NCI-H1417 (cell line): ENCODE data around the gene UBFD1.
"Not testable (repeated sequence)": the region's sequence is repeated elsewhere in the genome, so short reads cannot be mapped to it uniquely, and the experiment has no call there.

Experiments used
- DNase-seq, 3 experiments: peaks; one replicate each; lab custom pipeline; 2025; lab: John Stamatoyannopoulos, UW

UBFD1 gene, protein sequence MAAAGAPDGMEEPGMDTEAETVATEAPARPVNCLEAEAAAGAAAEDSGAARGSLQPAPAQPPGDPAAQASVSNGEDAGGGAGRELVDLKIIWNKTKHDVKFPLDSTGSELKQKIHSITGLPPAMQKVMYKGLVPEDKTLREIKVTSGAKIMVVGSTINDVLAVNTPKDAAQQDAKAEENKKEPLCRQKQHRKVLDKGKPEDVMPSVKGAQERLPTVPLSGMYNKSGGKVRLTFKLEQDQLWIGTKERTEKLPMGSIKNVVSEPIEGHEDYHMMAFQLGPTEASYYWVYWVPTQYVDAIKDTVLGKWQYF

DNA sequence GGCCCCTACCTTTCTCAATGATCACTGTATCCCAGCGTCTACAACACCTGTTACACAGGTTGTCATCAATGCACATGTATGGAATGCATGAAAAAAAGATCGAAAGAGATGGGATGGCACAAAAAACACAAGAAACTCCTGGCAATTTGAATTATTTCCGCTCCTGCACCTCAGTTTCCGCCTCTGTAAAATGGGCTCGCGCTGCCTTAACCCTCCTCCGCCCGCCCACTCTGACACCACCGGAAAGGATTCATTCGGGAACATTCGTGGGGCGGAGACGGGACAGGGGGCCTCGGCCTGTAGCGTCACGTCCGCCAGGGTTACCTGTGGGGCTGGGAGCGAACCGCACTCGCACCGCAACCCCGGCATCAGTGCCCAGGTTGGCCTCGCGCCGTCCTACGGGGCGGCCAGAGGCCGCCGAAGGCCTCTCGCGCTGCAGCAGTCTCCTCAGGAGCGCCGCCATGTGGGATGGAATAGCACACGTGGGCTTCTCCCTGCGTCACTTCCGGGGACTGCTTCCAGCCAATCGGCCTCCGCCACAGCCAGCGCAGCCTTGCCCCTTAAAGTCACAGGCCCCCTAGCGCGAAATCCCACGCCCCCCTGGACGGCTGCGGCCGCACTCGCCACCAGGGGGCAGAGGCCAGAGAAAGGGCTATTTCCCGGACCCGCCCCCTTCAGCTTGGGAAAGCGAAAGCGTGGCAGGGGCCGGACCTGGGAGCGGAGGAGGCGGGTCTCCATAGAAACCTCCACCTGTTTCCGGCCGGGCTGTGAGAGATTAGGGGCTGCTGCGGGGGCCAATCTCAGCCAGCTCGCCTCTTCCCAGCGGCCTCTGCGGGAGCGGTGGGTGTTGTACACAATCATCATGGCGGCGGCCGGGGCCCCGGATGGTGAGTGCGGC is at the start of gene UBFD1, which contains the start of gene EARS2:
UBFD1 (plus strand) TSS at position 847 of the 898 bp plus-strand sequence; CDS start at position 863, 16 bp downstream.
EARS2 (minus strand) TSS at position 470 of the 898 bp plus-strand sequence; CDS start at position 463, 7 bp downstream.
- DNase-seq = peak; percentile 89 to 99 (median 98)

DNA sequence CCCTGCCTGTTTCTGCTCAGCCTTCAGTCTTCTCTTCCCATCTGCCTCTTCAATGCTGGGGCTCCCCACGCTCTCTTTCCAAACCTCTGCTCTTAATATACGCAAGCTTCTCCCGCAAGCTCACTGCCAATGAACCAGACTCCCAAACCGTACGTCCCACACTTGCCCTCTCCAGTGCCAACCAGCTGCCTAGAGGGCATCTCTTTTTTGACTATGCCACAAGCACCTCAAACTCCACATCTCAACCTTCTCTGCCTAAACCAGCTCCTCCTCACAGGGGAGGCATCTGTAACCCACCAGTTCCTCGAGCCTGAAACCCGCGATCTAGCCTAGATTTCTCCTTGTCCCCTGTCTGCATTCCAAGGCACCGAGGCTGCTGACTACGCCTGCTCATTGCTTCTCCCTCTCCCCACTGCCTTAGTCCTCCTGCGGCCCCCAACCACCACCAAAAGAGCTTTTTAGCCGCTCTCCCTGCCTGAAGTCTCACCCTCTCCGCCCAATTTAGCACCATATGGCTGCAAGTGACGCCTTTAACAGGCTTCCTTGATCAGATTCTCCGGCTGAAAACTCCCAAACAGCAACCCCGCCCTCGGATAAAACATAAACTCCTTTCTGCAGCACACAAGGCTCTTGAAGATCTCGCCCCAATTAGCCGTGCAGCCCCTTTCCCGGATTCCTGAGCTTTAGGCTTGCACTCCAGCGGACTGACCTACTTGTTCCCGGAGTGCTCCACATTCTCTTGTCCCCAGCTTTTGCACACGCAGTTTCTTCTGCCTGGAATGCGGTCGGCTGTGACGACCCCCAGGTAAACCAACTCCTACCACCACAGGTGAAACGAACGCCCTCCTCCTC is 48.7 kb upstream of the UBFD1 start:
- peak in 1 of 3 experiments; percentile 31 for DNase-seq

DNA sequence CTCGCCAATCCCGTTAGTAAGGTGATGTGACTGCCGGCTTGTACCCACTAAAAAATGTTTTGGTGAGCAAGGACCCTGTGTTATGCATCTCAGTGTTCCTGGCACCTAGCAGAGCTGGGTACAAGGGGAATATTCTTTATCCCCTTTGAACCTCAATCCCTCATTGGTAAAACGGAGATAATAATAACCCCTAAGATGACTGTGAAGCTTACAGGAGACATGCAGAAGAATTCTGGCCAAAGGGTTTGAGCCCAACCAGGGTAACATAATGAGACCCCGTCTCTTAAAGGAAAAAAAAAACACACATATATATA is 48.1 kb upstream of the UBFD1 start:
- DNase-seq = peak in 1 of 3 experiments; percentile 44

DNA sequence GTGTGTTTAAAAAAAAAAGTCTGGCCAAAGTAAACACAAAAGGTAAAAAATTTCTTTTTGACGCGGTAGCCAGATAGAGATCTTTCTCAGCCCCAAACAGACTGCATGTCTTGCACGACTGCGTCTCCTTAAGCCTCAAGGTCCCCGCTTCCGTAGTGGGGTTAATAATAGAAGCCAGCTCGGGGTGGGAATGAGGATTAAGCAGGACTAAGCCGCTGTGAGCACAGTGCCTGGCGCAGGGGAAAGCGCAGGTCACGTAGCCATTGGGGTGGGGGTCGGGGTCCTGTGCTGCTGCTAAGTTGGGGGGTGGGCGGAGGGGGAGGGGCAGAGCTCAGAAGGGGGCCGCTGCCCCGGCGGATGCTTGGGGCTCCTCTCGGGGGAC is 47.8 kb upstream of the UBFD1 start:
- peak; percentile 2 to 60 (median 47) for DNase-seq

DNA sequence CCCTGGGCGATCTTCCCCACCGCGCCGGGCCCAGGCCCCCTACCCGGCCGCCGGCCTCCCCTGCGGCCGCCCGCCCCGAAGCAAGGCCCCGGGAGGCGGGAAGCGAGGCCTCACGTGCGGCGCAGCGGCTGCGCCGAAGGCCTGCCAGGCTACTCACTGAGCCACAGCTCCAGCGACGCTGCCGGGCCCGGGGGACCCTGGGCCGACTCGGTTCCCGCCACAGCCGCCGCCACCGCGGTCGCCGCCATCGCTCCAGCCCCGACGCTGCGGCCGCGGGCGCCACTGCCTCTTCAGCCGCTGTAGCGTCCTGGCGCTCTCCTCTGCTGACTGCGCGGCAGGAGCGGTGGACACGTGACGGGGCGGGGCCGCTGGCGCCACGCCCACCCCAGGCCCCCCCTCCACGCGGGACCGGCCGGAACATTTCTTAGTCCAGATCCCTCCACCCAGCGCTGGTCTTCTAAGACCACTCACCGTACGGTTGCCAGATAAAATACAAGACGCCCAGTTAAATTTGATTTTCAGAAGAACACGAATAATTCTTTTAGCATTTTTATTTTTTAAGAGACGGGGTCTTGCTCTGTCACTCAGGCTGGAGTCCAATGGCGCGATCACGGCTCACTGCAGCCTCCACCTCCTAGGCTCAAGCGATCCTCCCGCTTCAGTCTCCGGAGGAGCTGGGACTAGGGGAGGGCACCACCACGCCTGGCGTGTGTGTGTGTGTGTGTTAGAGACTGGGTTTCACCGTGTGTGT is 47.2 kb upstream of the UBFD1 start, which contains the start of gene GGA2:
GGA2 (minus strand) TSS at position 331 of the 751 bp plus-strand sequence; CDS start at position 248, 83 bp downstream.
- peak; percentile 66 to 88 (median 87) for DNase-seq

DNA sequence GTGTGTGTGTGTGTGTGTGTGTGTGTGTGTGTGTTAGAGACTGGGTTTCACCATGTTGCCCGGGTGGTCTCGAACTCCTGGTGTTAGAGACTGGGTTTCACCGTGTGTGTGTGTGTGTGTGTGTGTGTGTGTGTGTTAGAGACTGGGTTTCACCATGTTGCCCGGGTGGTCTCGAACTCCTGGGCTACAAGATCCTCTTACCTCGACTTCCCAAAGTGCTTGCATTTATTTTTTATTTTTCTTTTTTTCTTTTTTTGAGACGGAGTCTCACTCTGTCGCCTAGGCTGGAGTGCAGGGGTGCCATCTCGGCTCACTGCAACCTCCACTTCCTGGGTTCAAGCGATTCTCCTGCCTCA is 46.6 kb upstream of the UBFD1 start:
- not testable (repeated sequence) for DNase-seq

DNA sequence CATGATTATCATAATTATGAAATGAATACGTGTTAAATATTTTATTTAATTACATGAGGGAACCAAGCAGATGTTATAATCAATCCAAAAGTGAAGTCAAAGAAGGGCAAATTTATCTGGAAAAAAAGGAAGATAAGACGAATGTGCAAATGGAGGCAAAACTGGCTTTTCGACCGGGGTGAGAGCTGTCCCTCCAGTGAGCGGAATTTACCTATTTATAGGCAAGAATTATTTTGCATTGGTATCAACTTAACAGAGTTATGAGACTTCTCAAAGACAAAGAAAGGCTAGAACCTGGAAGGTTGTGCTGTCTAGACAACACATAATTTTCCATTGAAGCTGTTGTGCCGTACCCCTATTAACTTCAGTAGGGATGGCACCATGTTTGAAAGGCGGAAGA is 45.8 kb upstream of the UBFD1 start:
- no peak for DNase-seq

DNA sequence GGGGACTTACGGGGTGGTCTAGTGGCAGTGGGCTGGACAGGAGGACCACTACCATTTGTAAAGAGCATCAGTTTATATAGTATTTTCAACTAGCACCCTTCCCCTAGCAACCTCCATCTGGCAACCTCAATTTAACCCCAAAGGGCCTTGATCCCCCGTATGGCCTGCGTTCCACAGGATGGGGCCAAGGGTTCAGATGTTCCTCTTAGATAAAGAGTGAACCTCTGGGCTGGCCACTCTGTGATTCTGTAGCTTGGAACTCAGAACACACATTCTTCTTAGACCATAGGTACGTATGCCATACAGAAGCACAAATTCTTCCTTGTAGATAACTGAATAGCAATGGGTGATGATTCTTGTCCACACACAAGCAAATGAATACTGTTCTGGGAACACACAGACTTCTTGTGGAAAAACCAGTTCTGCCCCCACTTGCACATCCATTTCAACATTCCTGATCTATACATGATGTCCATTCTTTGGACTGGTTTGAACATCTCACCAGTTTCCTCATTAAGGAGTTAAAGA is 45.3 kb upstream of the UBFD1 start:
- DNase-seq = no peak

DNA sequence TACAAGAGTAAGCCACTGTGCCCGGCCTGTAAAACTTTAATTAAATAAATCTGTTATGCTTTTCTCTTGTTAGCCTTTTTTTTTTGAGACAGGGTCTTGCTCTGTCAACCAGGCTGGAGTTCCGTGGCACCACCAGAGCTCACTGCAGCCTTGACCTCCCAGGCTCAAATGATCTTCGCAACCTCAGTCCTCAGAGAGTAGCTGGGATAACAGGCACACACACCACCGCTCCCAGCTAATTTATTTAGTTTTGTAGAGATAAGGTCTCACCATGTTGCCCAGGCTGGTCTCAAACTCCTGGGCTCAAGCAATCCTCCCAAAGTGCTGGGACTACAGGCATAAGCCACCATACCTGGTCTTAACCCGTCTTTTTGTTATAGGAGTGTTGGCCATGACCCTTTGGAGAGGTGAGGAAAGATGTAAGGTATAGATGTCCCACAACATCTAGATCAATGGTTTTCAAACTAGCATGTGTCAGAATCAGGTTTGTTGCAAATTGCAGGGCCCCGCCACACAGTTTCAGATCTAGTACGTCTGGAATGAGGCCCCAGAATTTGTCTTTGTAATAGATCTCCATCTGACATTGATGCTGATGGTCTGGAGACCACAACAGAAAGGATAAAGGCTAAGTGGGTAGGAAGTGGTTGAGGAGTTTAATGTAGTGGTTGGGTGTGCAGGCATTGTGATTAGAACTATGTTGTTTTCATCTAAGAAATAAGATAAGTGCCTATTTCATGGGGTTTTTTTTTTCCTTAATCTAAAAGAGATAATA is 43.0 kb upstream of the UBFD1 start:
- DNase-seq = no peak

DNA sequence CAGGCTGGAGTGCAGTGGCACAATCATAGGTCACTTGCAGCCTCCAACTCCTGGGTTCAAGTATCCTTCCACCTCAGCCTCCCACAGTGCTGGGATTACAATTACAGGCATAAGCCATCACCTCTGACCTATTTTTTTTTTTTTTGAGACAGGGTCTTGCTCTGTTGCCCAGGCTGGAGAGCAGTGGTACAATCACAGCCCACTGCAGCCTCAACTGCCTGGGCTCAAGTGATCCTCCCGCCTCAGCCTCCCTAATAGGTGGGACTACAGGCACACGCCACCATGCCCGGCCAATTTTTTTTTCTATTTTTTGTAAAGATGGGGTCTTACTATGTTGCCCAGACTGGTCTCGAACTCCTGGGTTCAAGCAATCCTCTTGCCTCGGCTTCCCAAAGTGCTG is 41.6 kb upstream of the UBFD1 start:
- no peak for DNase-seq

DNA sequence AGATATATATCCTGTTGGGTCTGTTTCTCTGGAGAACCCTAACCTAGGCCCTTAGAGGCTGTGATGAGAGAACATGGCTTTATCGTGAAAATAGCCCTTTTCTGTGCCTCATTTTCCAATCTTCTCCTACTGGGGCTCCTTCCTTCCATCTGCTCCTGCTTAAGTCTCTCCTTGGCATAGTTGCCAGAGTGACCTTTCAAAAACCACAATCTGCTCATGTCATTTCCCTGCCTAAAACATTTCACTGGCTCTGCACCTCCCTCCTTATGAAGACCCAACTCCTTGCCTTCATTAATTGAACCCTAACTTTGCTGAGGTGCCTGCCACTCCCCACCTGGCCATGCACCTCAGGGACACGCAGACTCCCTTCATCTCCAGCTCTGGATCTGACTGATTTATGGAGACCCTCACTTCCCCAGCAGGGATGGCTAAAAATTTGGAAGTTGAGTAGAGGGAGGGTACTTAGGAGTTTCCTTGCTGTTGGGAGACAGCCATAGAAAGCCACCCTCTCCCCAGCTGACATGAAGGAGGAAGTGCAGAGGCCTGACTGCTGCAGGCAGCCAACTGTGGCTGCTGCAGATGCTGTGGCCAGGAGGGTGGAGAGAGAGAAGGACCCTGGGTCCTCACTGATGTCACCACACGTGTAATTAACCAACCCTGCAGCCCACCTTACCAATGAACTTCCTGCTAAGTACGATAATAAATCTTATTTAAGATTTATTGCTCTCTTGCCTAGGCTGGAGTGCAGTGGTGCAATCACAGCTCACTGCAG is 41.0 kb upstream of the UBFD1 start:
- DNase-seq = no peak

DNA sequence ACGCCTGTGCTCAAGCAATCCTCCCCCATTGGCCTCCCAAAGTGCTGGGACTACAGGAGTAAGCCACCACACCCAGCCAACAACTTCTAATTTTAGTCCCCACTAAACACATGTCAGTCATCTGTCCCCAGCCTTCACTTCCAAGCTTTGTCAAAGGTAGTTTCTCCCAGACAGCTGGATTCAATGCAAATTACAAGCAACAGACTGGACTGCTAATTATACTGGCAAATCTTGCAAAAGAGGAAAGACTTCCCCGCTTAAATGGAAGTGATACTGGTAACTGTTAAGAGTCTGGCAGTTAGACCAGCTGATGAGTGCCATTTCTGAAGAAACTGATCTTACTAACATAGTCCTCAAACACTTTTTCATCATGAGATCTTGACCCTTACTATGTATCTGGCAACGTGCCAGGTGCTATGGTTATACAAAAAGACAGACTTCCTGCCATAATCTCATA is 39.1 kb upstream of the UBFD1 start:
- no peak for DNase-seq

DNA sequence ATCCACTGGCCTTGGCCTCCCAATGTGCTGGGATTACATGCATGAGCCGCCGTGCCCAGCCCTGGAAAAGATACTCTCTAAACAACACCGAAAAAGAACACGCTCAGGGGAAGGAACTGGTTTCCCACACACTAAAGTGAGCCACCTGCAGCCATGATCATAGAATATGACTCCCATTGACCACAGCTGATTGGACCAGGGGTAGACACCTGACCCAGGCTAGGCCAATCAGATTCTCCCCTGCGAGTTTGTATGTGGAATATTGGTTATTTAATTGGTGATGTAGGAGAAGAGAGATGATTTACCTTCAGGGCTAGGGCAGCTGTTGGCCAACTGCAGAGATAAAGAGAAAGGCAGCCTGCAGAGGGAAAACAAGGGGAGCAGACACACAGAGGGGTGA is 38.2 kb upstream of the UBFD1 start:
- no peak for DNase-seq

DNA sequence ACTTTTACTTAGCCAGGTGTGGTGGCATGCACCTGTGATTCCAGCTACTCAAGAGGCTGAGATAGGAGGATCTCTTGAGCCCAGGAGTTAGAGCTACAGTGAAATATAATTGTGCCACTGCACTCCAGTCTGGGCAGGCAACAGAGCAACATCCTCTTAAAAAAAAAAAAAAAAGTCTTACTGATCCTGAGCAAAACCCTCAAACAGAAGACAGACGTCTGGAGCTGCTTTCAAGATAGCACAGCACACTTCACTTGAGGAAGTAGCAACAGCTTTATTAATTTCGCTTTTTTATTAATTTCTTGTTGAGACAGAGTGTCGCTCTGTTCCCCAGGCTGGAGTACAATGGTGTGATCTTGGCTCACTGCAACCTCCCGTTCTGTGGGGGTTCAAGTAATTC is 37.0 kb upstream of the UBFD1 start:
- DNase-seq = no peak

DNA sequence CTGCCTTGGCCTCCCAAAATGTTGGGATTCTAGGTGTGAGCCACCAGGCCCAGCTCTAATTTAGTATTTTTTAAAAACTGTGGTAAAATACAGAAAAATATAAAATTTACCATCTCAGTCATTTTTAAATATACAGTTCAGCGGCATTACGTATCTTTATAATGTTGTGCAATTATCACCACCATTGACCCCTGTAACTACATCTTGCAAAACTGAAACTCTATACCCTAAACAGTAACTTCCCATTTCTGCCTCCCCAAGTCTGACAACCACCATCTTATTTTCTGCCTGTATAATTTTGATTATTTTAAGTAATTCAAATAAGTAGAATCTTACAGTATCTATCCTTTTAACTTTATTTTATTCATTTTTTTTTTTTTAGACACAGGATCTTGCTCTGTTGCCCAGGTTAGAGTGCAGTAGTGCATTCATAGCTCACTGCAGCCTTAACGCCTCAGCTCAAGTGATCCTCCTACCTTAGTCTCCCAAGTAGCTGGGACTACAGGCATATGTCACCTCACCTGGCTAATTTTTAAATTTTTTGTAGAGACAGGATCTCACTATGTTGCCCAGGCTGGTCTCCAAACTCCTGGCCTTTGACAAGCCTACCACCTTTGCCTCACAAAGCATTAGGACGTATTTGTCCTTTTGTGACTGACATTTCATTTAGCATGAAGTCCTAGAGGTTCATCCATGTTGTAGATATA is 36.3 kb upstream of the UBFD1 start:
- no peak for DNase-seq

DNA sequence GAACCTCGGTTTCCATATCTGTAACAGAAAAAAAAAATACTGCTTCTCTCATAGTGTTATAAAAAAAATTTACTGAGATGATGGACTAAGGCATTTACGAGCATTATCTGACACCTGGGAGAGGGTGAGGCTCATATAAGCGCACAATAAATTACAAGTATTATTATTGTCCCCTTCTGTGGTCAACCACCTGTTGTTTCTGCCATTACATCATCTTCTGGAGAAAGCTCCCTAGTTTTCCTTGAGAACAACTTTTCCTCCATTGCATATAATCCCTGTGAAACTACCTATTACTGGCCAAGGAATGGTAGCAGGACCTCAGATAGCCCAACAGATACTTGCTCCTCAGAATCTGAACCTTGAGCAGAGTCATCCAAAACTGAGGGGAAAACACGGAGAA is 35.6 kb upstream of the UBFD1 start:
- DNase-seq = no peak

DNA sequence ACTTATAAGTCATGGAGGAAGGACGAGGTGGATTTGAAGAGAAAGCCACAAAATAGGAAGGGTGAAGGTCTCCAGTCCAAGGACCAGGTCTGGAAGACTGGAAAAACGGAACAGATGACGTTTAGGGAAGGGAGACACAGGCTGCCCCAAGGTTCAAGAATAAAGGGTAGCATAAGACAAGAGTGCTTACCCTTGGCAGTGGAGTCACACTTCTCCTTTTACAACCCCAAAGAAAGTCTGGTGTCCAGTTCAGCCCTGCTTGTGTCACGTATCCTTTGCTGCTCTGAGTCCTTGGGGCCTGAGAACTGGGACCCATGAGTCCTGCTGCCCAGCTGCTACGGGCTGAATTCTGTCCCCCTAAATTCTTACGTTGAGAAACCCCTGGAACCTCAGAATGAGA is 34.2 kb upstream of the UBFD1 start:
- no peak for DNase-seq

DNA sequence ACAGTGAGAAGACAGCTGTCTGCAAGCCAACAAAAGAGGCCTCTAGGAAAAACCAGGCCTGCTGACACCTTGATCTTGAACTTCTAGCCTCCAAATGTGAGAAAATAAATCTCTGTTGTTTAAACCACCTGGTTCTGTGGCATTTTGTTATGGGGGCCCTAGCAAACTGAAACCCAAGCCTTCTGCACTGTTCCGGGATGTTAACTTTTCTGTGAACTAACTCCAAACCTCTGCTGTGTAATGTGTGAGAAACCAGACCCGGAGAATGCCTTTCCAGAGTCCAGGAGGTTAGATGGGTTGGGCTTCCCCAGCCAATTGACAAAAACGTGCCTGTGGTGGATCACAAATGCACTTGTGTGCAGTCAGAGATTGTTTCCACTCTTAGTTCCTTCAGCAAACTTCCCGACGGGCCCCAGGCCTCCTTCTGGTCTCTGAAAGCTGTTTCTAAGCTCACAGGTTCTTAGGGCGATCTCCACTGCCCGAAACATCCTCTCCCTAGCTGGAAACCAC is 33.6 kb upstream of the UBFD1 start:
- no peak for DNase-seq

DNA sequence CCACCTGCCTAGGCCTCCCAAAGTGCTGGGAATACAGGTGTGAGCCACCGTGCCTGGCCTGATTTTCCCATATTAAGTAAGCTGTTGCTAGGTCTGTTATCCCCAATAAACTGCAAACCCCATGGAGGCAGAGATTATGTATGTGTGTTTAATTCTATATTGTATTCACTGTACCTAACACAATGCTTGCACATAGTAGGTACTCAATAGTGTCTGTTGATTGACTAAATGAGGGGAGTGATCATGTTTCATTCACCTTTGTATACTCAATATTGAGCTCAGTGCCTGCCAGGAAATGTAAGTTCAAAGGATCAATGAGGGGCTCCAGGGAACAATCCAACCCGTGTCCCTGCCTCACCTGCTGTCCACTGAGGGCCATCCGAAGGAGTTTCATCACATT is 32.6 kb upstream of the UBFD1 start:
- DNase-seq = no peak
